B cell (primary cell): ENCODE data around the gene IL31. TPM values are rescaled to one million over a fixed set of nuclear protein-coding genes. Genes with fewer than 3 reads are reported as not detected.

ENCODE experiments used
- ATAC-seq: fragments of 200-7000 bp; cut with Tn5 transposase; one replicate; pipeline ENCODE4 v1.10.0; 2021; ENCODE audit warnings: low read depth, mild to moderate bottlenecking, moderate number of reproducible peaks, moderate library complexity
- CTCF ChIA-PET: fragments of 350-600 bp; sonication (Branson Sonifier 250); formaldehyde crosslinking; loops from one replicate; lab custom pipeline; 2021; ENCODE audit warnings: antibody characterized with exemption, inconsistent platforms; lab: Charles Lee
- POLR2A ChIA-PET: fragments of 350-600 bp; sonication (Branson Sonifier 250); formaldehyde crosslinking; loops from one replicate; lab custom pipeline; 2021; ENCODE audit warnings: antibody characterized with exemption; lab: Charles Lee
- DNase-seq: peaks from one replicate; pipeline ENCODE4 v3.0.0; 2013
- H2AFZ ChIP-seq: 2 replicates; pipeline ENCODE4 v1.6.1; 2012; ENCODE audit warnings: mild to moderate bottlenecking, low read depth, low read length; ENCODE audit not compliant: insufficient read depth, poor library complexity, severe bottlenecking
- H3K27ac ChIP-seq, 2 donors: 1 replicate in 1 of 2; 2 replicates in 1 of 2; pipeline ENCODE4 v1.5.1; 2012 to 2013; ENCODE audit warnings: low read length in 2 of 2, mild to moderate bottlenecking in 2 of 2, moderate library complexity in 1 of 2
- H3K27me3 ChIP-seq, 4 experiments: fragments of 200-600 bp in 1 of 4; sonication (generic) in 1 of 4; replicated peaks in 1 of 4; 1 replicate in 2 of 4; 2 replicates in 2 of 4; pipeline versions ENCODE4 v1.6.1 to v1.7.0; 2013 to 2016; ENCODE audit warnings: low read length in 3 of 4, mild to moderate bottlenecking in 2 of 4, mixed read lengths in 1 of 4, moderate library complexity in 1 of 4; ENCODE audit not compliant: insufficient read depth in 4 of 4, control insufficient read depth in 3 of 4; ENCODE audit errors: control extremely low read depth in 1 of 4
- H3K36me3 ChIP-seq, 2 experiments: replicated peaks in 1 of 2; 1 replicate in 1 of 2; 2 replicates in 1 of 2; pipeline versions ENCODE4 v1.6.1 to v1.7.1; 2013; ENCODE audit warnings: low read length in 1 of 2; ENCODE audit not compliant: insufficient read depth in 2 of 2, control insufficient read depth in 1 of 2; ENCODE audit errors: control extremely low read depth in 1 of 2, extremely low read depth in 1 of 2
- H3K4me1 ChIP-seq, 2 donors: fragments of 200-600 bp in 1 of 2; sonication (generic) in 1 of 2; 1 replicate in 1 of 2; 2 replicates in 1 of 2; pipeline versions ENCODE4 v1.5.1 to v1.6.1; 2013 to 2017; ENCODE audit warnings: low read length in 2 of 2; ENCODE audit not compliant: control insufficient read depth in 2 of 2, insufficient read depth in 2 of 2
- H3K4me2 ChIP-seq: replicated peaks from 2 replicates; pipeline ENCODE3; 2012; ENCODE audit warnings: mild to moderate bottlenecking, low read depth, low read length; ENCODE audit not compliant: poor library complexity, severe bottlenecking
- H3K4me3 ChIP-seq, 5 experiments: fragments of 200-600 bp in 1 of 5; sonication (generic) in 1 of 5; 1 replicate in 3 of 5; 2 replicates in 2 of 5; pipeline versions ENCODE4 v1.5.1 to v1.7.0; 2011 to 2016; ENCODE audit warnings: low read length in 4 of 5, mild to moderate bottlenecking in 4 of 5, low read depth in 2 of 5, control low read depth in 1 of 5, moderate library complexity in 1 of 5; ENCODE audit not compliant: insufficient read depth in 1 of 5; ENCODE audit errors: control extremely low read depth in 1 of 5, extremely low read depth in 1 of 5
- H3K79me2 ChIP-seq: fragments of 200-600 bp; sonication (generic); one replicate; pipeline ENCODE4 v1.6.0; 2016; ENCODE audit warnings: low read length; ENCODE audit not compliant: control insufficient read depth, insufficient read depth
- H3K9ac ChIP-seq: fragments of 200-600 bp; sonication (generic); 2 replicates; pipeline ENCODE4 v1.6.1; 2017; ENCODE audit warnings: mild to moderate bottlenecking, low read length, moderate library complexity
- H3K9me3 ChIP-seq, 3 donors: one replicate each; pipeline versions ENCODE4 v1.6.1 to v1.7.1; 2013; ENCODE audit warnings: low read length in 2 of 3; ENCODE audit not compliant: control insufficient read depth in 2 of 3, insufficient read depth in 1 of 3; ENCODE audit errors: control extremely low read depth in 1 of 3
- H4K20me1 ChIP-seq: 2 replicates; pipeline ENCODE4 v1.6.0; 2012; ENCODE audit warnings: mild to moderate bottlenecking, low read length; ENCODE audit not compliant: insufficient read depth, control insufficient read depth, poor library complexity, severe bottlenecking
- H3K27ac Mint-ChIP-seq: one replicate; pipeline ENCODE4 v1.8.0; 2021; ENCODE audit warnings: mixed read lengths
- H3K27me3 Mint-ChIP-seq: one replicate; pipeline ENCODE4 v1.8.0; 2021; ENCODE audit warnings: mixed read lengths
- H3K4me1 Mint-ChIP-seq: one replicate; pipeline ENCODE4 v1.8.0; 2021; ENCODE audit warnings: mixed read lengths
- H3K4me3 Mint-ChIP-seq: one replicate; pipeline ENCODE4 v1.8.0; 2021; ENCODE audit warnings: mixed read lengths
- H3K9me3 Mint-ChIP-seq: one replicate; pipeline ENCODE4 v1.8.0; 2022; ENCODE audit warnings: mixed read lengths; ENCODE audit not compliant: insufficient read depth
- CTCF ChIP-seq: fragments of 200-600 bp; IDR thresholded peaks from one replicate; pipeline ENCODE4 v1.8.0; 2022; ENCODE audit warnings: antibody characterized with exemption, mild to moderate bottlenecking
- EZH2 ChIP-seq: IDR thresholded peaks from 2 replicates; pipeline ENCODE4 v1.6.1; 2012; ENCODE audit warnings: borderline replicate concordance, low read depth, mild to moderate bottlenecking, moderate library complexity, low read length; ENCODE audit not compliant: insufficient read depth, poor library complexity, severe bottlenecking
- WGBS: methylation state at CpG from one replicate; pipeline ENCODE4 v1.1.5; 2013; ENCODE audit warnings: missing lambda C conversion rate; ENCODE audit not compliant: insufficient coverage; 5-methylcytosine and 5-hydroxymethylcytosine counted together
- intact Hi-C: fragments of 100-400 bp; cut with micrococcal nuclease; formaldehyde crosslinking; loops from one replicate; pipeline ENCODE4 v1.10.0; 2022
- polyA plus RNA-seq: library from polyadenylated mRNA; depleted of rRNA; stranded (reverse); fragments of >200 nt; gene quantifications from 2 replicates; pipeline ENCODE4 v1.2.3, GENCODE V29; 2012
- total RNA-seq, 2 donors: library from RNA; stranded (reverse); fragments of 120-200 nt in 1 of 2; gene quantifications; 1 replicate in 1 of 2; 2 replicates in 1 of 2; pipeline versions ENCODE4 v1.2.3 to v1.2.4, GENCODE V29; 2013 to 2022

IL31 gene
- total and polyA plus RNA-seq, 2 donors (not counting 1 experiment from before 2014, with no cell fraction given): not detected

- POLR2A ChIA-PET: no interaction called here
- TF ChIP-seq EZH2: no peak
- TF ChIP-seq CTCF: no peak
- H3K27me3 Mint-ChIP-seq: no peaks in the 10 kb centered on the region
- H2AFZ ChIP-seq: no peak overlapping the region
- no peaks in the 10 kb centered on the region for H3K9me3 Mint-ChIP-seq
- no peaks in the 10 kb centered on the region for H3K27me3 ChIP-seq
- ATAC-seq: no peak
- no peak overlapping the region for H3K9ac ChIP-seq
- peaks cover 64% of the 10 kb centered on the region for H3K79me2 ChIP-seq
- 88% methylated on average over 5 of the region's 9 CpGs for WGBS
- H3K4me3 Mint-ChIP-seq: no peak overlapping the region
- H3K4me1 Mint-ChIP-seq: peaks cover 21% of the 10 kb centered on the region
- DNase-seq: no peak
- intact Hi-C loops: loop anchor here (1.0 to 5.0 kb wide), 4 partner anchors 41 to 205 kb away; partner anchors contain the start of gene CFAP251
- no peak overlapping the region for H3K4me2 ChIP-seq
- no peak overlapping the region for H3K27ac Mint-ChIP-seq
- no peaks in the 10 kb centered on the region for H3K9me3 ChIP-seq
- peaks cover 70% of the 10 kb centered on the region for H4K20me1 ChIP-seq
- H3K4me3 ChIP-seq: no peak overlapping the region
- CTCF ChIA-PET: interaction anchor here (0.6 to 9.7 kb wide), 37 partner anchors 9 to 608 kb away, joined by 3 to 154 read pairs (median 6); partner anchors contain the start of genes CFAP251, MLXIP and RHOF
- peaks cover 7 to 10% of the 10 kb centered on the region in 2 donors for H3K4me1 ChIP-seq
- peaks cover 2 to 21% of the 10 kb centered on the region in 2 experiments for H3K36me3 ChIP-seq
- H3K27ac ChIP-seq: no peak overlapping the region
These were observed 50.3 kb downstream of the IL31 start for GRCh38 chr12:122123761-122124145.

- peak; percentile 82 for DNase-seq
- Histone ChIP-seq H3K27ac (no peak overlapping the region), H2AFZ (no peak overlapping the region), H3K4me1 (peaks cover 7 to 10% of the 10 kb centered on the region in 2 donors), H3K4me2 (peak overlapping the region; percentile 48), H3K27me3 (no peaks in the 10 kb centered on the region), H4K20me1 (peaks cover 71% of the 10 kb centered on the region), H3K9ac (no peak overlapping the region), H3K79me2 (peaks cover 67% of the 10 kb centered on the region), H3K4me3 (no peak overlapping the region), H3K9me3 (no peaks in the 10 kb centered on the region), H3K36me3 (peaks cover 0 to 17% of the 10 kb centered on the region in 2 experiments)
- Mint-ChIP-seq H3K4me1 (peaks cover 21% of the 10 kb centered on the region), H3K9me3 (no peaks in the 10 kb centered on the region), H3K4me3 (no peak overlapping the region), H3K27me3 (no peaks in the 10 kb centered on the region), H3K27ac (peak overlapping the region; percentile 62)
- 17% methylated on average over 18 of the region's 22 CpGs for WGBS
- intact Hi-C loops: loop anchor here (1.0 to 5.0 kb wide), 4 partner anchors 41 to 205 kb away; partner anchors contain the start of gene CFAP251
- ChIA-PET CTCF (interaction anchor here (0.6 to 9.7 kb wide), 42 partner anchors 9 to 609 kb away, joined by 3 to 154 read pairs (median 5); partner anchors contain the start of genes CFAP251, MLXIP and RHOF), POLR2A (interaction anchor here (0.7 to 1.1 kb wide), 3 partner anchors 55 to 69 kb away, joined by 3 to 4 read pairs (median 3); no protein-coding TSS in a partner anchor)
- peak; percentile 65 for ATAC-seq
- TF ChIP-seq EZH2 (no peak), CTCF (peak; percentile 85)
These were observed 50.8 kb downstream of the IL31 start for GRCh38 chr12:122123051-122123760.
